Stimulated activated CD8-positive, alpha-beta memory T cell treated with anti-CD3 and anti-CD28 coated beads, Interleukin-4, amount 100 ng/mL, for 1 hour (primary cell): ENCODE measurements around the gene ART5.
"Not testable (repeated sequence)": the region's sequence is repeated elsewhere in the genome, so short reads cannot be mapped to it uniquely, and the experiment has no call there.

Source experiments
- DNase-seq, 2 donors: peaks; one replicate each; pipeline ENCODE4 v3.0.0-alpha.2; 2020; ENCODE audit warnings: low read depth in 2 of 2, low spot score in 1 of 2

ART5 gene

DNA sequence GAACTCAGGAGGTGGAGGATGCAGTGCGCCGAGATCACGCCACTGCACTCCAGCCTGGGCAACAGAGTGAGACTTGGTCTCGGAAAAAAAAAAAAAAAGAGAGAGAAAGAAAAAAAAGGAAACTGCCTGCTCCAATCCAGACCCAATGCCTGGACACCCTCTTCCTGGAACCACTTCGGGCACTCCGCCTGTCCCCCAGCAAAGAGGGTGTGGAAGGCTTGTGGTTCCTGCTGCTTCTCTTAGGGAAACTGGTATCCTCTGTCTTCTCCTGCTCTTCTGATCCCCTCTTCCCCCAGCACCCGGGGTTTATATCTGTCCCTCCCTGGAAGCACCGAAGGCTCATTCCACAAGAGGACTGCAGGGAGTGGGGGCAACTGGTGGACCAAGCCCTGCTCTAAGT, 16.5 kb upstream of the ART5 start:
- no peak for DNase-seq

GRCh38 chr11:3657331-3657730, 15.5 kb upstream of the ART5 start:
- not testable (repeated sequence) for DNase-seq

DNA sequence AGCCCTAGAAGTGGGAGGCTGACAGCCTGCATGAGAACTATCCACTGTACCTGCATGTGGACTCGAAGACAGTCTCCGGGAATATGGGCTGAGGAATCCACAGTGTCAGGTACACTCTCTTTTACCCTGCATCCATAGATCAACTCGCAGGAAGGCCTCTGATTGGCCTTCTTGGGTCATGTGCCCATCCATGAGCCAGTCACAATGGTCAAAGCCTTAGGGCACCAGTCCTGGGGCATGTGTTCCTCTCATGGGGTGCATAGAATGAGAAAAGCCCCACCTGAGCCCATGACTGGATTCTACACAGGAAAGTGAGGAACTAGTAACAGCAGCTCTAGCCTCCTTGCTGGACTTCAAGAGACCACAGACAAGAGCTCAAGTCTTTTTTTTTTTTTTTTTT, 13.8 kb upstream of the ART5 start:
- no peak for DNase-seq

DNA sequence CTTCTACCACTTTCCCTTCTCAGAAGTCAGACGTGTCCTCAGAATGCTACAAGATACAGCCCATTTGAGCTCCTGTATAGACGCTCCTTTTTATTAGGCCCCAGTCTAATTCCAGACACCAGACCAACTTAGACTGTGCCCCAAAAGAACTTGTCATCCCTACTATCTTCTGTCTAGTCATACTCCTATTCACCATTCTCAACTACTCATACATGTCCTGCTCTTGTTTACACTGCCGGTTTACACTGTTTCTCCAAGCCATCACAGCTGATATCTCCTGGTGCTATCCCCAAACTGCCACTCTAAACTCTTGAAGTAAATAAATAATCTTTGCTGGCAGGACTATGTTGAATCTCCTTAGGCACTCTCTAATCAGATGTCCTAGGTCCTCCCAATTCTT, 10.7 kb upstream of the ART5 start:
- not testable (repeated sequence) for DNase-seq

DNA sequence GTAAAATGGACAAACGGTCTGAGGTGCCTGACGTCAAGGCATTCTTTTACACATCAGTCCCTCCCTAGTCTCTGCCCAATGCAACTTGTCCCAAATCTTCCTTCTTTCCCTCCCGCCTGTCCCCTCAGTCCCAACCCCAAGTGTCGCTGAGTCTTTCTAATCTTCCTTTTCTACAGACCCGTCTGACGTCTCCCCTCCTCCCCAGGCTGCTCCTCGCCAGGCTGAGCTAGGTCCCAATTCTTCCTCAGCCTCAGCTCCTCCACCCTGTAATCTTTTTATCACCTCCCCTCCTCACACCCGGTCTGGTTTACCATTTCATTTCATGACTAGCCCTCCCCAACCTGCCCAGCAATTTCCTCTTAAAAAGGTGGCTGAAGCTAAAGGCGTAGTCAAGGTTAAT, 7.6 kb upstream of the ART5 start:
- not testable (repeated sequence) for DNase-seq

- DNase-seq, result not testable (repeated sequence)
These were observed 7.1 kb upstream of the ART5 start for GRCh38 chr11:3648843-3649242.

- no peak for DNase-seq
These were observed 3.8 kb upstream of the ART5 start for GRCh38 chr11:3645552-3645951.

- no peak for DNase-seq
These were observed 3.0 kb upstream of the ART5 start, which contains the start of gene ART1 for GRCh38 chr11:3644817-3645235. TSS of gene ART1 (plus strand) at chr11:3645128. CDS start at chr11:3659214, 14,086 bp downstream.

- DNase-seq, result not testable (repeated sequence)
These were observed 1.3 kb upstream of the ART5 start for GRCh38 chr11:3643102-3643546.

DNA sequence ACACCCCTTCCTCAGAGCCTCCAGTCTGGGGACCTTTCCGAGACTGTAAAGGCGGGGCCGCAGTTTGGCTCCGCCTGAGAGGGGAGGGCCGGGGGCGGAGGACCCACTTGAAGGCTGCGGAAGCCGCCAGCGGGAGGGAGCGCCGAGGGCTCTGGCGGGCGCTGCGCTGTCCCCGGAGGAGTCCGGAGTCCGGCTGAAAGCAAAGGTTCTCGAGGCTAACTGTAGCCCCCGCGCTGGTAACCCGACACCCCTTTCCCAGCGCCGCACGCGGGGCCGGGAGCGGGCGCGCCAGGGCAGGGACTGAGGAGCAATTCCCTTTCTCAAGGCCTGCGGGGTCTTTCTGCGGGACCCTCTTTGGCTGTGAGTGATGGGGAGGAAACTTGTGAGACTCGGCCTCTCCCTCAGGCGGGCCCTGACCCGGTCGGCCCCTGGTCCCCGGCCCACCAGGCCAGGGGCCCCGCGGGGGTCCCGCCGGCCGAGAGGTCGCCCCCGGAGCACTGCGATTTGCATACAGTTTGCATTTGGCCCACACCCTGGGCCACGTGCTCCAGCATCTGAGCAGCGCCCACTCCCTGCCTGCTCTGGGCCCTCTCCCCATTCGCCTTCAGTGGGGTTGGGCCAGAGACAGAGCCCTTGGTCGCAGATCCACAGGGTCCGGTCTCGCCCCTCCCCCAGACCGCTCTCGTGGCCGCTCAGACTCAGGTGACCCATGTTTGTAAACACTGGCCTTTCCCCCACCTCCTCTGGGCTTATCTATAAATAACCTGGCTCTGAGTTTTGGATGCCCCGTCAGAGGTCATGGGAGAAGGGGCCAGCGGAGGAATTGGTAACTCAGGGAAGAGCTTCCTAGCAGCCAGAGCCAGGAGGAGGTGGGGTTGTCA, 519 bp upstream of the ART5 start:
- DNase-seq, result peak; percentile 11 to 24

DNA sequence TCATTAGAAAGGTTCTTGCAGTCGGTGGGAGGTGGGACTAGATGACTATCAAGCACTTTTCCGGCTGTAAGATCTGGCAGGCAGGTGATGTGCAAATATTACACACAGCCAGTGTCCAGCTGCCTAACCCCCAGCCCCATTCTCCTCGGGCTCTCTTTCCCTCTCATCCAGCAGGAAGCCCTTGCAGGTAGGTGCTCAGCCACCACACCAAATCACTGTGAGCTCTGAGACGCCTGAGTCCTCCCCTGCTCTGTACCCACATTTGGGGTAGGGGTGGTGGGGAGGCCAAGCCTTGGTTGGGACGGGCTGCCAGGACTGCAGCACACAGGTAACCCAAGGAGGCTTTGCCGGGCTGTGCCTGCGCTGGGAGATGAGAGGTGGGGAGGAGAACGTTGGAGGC, 601 bp downstream of the ART5 start:
- no peak for DNase-seq

- DNase-seq, result no peak
These were observed 2.0 kb downstream of the ART5 start for GRCh38 chr11:3639841-3640240.

DNA sequence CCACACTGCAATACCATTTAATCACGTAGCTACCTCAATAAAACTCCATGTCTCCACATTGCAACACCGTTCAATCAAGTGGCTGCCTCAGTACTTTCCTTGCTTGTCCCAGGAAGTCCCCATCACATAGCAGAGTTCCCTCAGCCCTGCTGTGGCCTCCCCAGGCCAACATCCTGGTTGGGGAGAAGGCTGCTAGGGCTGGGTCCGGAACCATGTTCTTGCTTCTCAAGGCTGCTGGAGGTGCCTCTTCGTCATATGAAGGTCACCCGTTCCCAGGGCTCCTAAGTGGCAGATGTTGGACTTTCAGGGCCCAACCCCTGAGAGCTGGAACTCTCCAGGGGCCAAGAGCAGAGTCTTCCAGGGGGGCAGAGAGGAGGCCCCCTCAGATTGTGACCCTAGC, 3.3 kb downstream of the ART5 start:
- DNase-seq, result no peak

- DNase-seq, result no peak
These were observed 4.6 kb downstream of the ART5 start for GRCh38 chr11:3637201-3637600.

GRCh38 chr11:3635641-3636375, 6.0 kb downstream of the ART5 start:
- DNase-seq, result no peak

DNA sequence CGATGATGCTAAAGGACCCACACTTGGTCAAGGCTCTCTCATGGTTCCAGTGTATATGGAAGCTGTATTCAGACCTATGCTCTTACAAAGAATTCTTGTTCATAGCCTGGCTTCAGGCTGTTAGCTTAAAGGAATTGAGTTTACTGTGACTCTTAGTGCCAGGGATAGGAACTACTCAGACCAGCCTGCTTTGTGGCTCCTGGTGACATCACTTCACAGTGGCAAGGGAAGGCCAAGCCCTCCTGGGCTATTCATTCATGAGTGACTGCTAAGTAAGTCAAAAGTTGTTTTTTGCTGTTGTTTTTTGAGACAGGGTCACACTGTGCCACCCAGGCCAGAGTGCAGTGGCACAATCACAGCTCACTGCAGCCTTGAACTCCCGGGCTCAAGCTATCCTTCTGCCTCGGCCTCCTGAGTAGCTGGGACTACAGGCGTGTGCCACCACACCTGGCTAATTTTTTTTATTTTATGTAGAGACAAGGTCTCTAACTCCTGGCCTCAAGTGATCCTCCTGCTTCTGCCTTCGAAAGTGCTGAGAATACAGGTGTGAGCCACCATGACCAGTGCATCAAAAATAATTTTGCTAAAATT, 9.6 kb downstream of the ART5 start:
- DNase-seq, result no peak

- DNase-seq, result no peak
These were observed 10.5 kb downstream of the ART5 start for GRCh38 chr11:3631331-3631730.

GRCh38 chr11:3627291-3627690, 14.5 kb downstream of the ART5 start:
- DNase-seq, result no peak

GRCh38 chr11:3626250-3626960, 15.4 kb downstream of the ART5 start:
- DNase-seq, result no peak

DNA sequence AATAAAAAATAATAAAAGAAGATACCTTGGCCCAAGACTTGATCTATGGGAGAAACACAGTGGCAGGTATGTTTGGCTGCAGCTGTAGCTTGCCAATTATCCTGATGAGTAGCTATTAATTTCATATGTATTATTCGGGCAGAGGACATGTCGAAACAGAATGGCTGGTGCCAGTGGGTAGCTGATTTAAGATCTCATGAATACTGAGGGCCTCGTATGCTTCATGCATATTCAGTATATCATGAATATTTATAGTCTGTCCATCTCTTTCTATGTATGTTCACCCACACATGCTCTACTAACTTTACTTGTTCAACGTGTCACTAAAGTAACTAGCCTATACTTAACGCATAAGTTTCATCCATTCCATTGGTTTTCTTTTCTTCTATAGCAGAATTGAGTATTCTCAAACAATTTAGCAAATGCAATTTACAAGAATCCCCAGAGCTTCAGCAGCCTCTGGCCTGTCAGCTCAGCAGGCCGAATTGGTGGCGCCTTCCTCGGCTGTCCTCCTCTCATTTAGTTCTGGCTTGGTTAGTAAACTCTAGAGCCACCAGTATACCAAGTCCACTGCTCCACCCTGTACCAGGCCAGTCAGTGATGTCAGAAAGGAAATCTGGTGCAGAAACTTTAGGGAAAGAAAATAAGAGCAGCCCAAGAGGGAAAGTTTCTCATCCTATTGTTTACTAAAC, 17.9 kb downstream of the ART5 start:
- DNase-seq, result no peak

DNA sequence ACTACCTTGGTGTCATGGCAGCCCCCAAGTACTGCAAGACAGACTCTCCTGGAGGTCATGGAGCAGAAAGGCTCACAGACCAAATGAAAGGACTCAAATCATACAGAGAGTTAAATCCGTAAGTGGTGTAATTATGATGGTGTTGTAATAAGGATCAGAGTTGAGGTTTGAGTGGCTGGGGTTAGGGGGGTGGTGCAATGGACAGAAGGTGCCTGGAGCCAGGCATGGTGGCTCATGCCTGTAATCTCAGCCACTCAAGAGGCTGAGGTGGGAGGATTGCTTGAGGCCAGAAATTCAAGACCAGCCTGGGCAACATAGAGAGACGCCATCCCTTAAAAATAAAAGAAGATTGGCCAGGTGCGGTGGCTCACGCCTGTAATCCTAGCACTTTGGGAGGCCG, 18.7 kb downstream of the ART5 start:
- DNase-seq, result no peak
